ENCODE data around the gene CDH23.
"Not testable (repeated sequence)": the region's sequence is repeated elsewhere in the genome, so short reads cannot be mapped to it uniquely, and the experiment has no call there.

The CDH23 gene

GRCh38 chr10:71351628-71352319, 44.9 kb upstream of the CDH23 start:
- POLR2A ChIA-PET: no interaction called here
- CTCF ChIA-PET: no interaction called here
- no peak for TF ChIP-seq ARNT (IDR thresholded peaks at IDR 0.05)
- no peak for TF ChIP-seq L3MBTL2 (conservative IDR thresholded peaks at IDR 0.05)
- no peak for TF ChIP-seq NFRKB (IDR thresholded peaks at IDR 0.05)
- no peak for TF ChIP-seq FOXA1 (IDR thresholded peaks at IDR 0.05)
- TF ChIP-seq SUZ12 (IDR thresholded peaks at IDR 0.05): no peak
- DNase-seq (ENCODE audit: extremely low spot score): no peak

- ChIA-PET CTCF (interaction anchor here (0.7 kb wide), 1 partner anchor 10 kb away, joined by 3 read pairs; no protein-coding TSS in a partner anchor), POLR2A (no interaction called here)
- DNase-seq (ENCODE audit: extremely low spot score): no peak
- TF ChIP-seq FOXM1 (IDR thresholded peaks at IDR 0.05; ENCODE audit: borderline replicate concordance) (no peak), ZNF384 (IDR thresholded peaks at IDR 0.05) (no peak), FOXA1 (IDR thresholded peaks at IDR 0.05) (no peak), FOXK2 (IDR thresholded peaks at IDR 0.05) (no peak), CTBP1 (IDR thresholded peaks at IDR 0.05; ENCODE audit: borderline replicate concordance) (no peak), TARDBP (IDR thresholded peaks at IDR 0.05) (no peak)
Measured at GRCh38 chr10:71353639-71354038, 43.1 kb upstream of the CDH23 start.

GRCh38 chr10:71354776-71355175, 41.9 kb upstream of the CDH23 start:
- no peak for DNase-seq (ENCODE audit: extremely low spot score)
- no peak for TF ChIP-seq SP1 (IDR thresholded peaks at IDR 0.05)
- TF ChIP-seq FOXK2 (IDR thresholded peaks at IDR 0.05): no peak
- no peak for TF ChIP-seq L3MBTL2 (conservative IDR thresholded peaks at IDR 0.05)
- TF ChIP-seq NFRKB (IDR thresholded peaks at IDR 0.05): no peak
- TF ChIP-seq PKNOX1 (IDR thresholded peaks at IDR 0.05): no peak
- no peak for TF ChIP-seq TARDBP (IDR thresholded peaks at IDR 0.05)
- no peak for TF ChIP-seq SUZ12 (IDR thresholded peaks at IDR 0.05)
- no peak for TF ChIP-seq ELF4 (IDR thresholded peaks at IDR 0.05)
- no peak for TF ChIP-seq CTBP1 (IDR thresholded peaks at IDR 0.05; ENCODE audit: borderline replicate concordance)
- TF ChIP-seq HDGF (IDR thresholded peaks at IDR 0.05; ENCODE audit: borderline replicate concordance): no peak
- no peak for TF ChIP-seq BHLHE40 (IDR thresholded peaks at IDR 0.05; ENCODE audit: borderline replicate concordance)
- no peak for TF ChIP-seq ARNT (IDR thresholded peaks at IDR 0.05)
- TF ChIP-seq ZNF384 (IDR thresholded peaks at IDR 0.05): no peak
- POLR2A ChIA-PET: no interaction called here
- CTCF ChIA-PET: no interaction called here

- TF ChIP-seq PKNOX1 (IDR thresholded peaks at IDR 0.05) (no peak), SP1 (IDR thresholded peaks at IDR 0.05) (no peak), TARDBP (IDR thresholded peaks at IDR 0.05) (no peak)
- CTCF ChIA-PET: no interaction called here
- no peak for DNase-seq (ENCODE audit: extremely low spot score)
- POLR2A ChIA-PET: no interaction called here
Measured at GRCh38 chr10:71355886-71356285, 40.8 kb upstream of the CDH23 start.

- ChIA-PET CTCF (no interaction called here), POLR2A (no interaction called here)
- TF ChIP-seq HDGF (IDR thresholded peaks at IDR 0.05; ENCODE audit: borderline replicate concordance) (no peak), CTBP1 (IDR thresholded peaks at IDR 0.05; ENCODE audit: borderline replicate concordance) (no peak), ELF4 (IDR thresholded peaks at IDR 0.05) (no peak), FOXK2 (IDR thresholded peaks at IDR 0.05) (no peak), FOXM1 (IDR thresholded peaks at IDR 0.05; ENCODE audit: borderline replicate concordance) (no peak), FOXA1 (IDR thresholded peaks at IDR 0.05) (no peak), L3MBTL2 (conservative IDR thresholded peaks at IDR 0.05) (no peak), PKNOX1 (IDR thresholded peaks at IDR 0.05) (no peak), ZNF384 (IDR thresholded peaks at IDR 0.05) (no peak)
- DNase-seq (ENCODE audit: extremely low spot score): no peak
Measured at GRCh38 chr10:71357792-71358265, 38.9 kb upstream of the CDH23 start.

- ChIA-PET POLR2A (no interaction called here), CTCF (no interaction called here)
- no peak for DNase-seq (ENCODE audit: extremely low spot score)
- TF ChIP-seq LEF1 (IDR thresholded peaks at IDR 0.05; ENCODE audit: borderline replicate concordance): no peak
- no peak for TF ChIP-seq SP1 (IDR thresholded peaks at IDR 0.05)
- TF ChIP-seq FOXK2 (IDR thresholded peaks at IDR 0.05): no peak
- no peak for TF ChIP-seq L3MBTL2 (conservative IDR thresholded peaks at IDR 0.05)
Measured at GRCh38 chr10:71358277-71358676, 38.4 kb upstream of the CDH23 start.

- POLR2A ChIA-PET; CTCF ChIA-PET; DNase-seq (ENCODE audit: extremely low spot score): not testable (repeated sequence)
Measured at GRCh38 chr10:71358906-71359305, 37.8 kb upstream of the CDH23 start.

Data from HEK293T (cell line).